GM21390 (cell line): ENCODE data around the gene PRX.
"Not testable (repeated sequence)": the region's sequence is repeated elsewhere in the genome, so short reads cannot be mapped to it uniquely, and the experiment has no call there.

Experiments
- ATAC-seq: cut with Tn5 transposase; IDR thresholded peaks from one replicate; pipeline ENCODE4 v1.9.1; 2021; ENCODE audit not compliant: unreplicated experiment

The PRX gene

GRCh38 chr19:40416918-40417642, 3.9 kb upstream of the PRX start:
- no peak for ATAC-seq

- no peak for ATAC-seq
These were observed 2.6 kb upstream of the PRX start for GRCh38 chr19:40415768-40416167.

- ATAC-seq, result no peak
These were observed 1.7 kb upstream of the PRX start for GRCh38 chr19:40414542-40415535.

- ATAC-seq, result no peak
These were observed 312 bp downstream of the PRX start for GRCh38 chr19:40412866-40413265.

- no peak for ATAC-seq
These were observed 1.1 kb downstream of the PRX start for GRCh38 chr19:40411958-40412499.

- ATAC-seq, result no peak
These were observed 1.9 kb downstream of the PRX start for GRCh38 chr19:40411125-40411842.

- no peak for ATAC-seq
These were observed 3.2 kb downstream of the PRX start for GRCh38 chr19:40410030-40410389.

GRCh38 chr19:40408598-40408925, 4.6 kb downstream of the PRX start:
- not testable (repeated sequence) for ATAC-seq

- no peak for ATAC-seq
These were observed 5.2 kb downstream of the PRX start for GRCh38 chr19:40407714-40408597.

GRCh38 chr19:40403262-40403984, 9.8 kb downstream of the PRX start:
- ATAC-seq, result peak; percentile 55

- no peak for ATAC-seq
These were observed 12.6 kb downstream of the PRX start for GRCh38 chr19:40400559-40400958.

- ATAC-seq, result no peak
These were observed 14.6 kb downstream of the PRX start for GRCh38 chr19:40398417-40399131.

GRCh38 chr19:40397568-40397906, 15.6 kb downstream of the PRX start:
- no peak for ATAC-seq

GRCh38 chr19:40396886-40397567, 16.2 kb downstream of the PRX start:
- no peak for ATAC-seq

GRCh38 chr19:40395956-40396355, 17.2 kb downstream of the PRX start:
- ATAC-seq, result no peak

- ATAC-seq, result no peak
These were observed 18.4 kb downstream of the PRX start for GRCh38 chr19:40394816-40395210.

- no peak for ATAC-seq
These were observed 19.0 kb downstream of the PRX start for GRCh38 chr19:40393894-40394815.
